Activated naive CD8-positive, alpha-beta T cell treated with anti-CD3 and anti-CD28 coated beads, Interleukin-2, amount 50 U/mL, for 16 hours (primary cell): Measurements from ENCODE around the gene DCST1.

Experiments used
- DNase-seq: peaks from one replicate; pipeline ENCODE4 v3.0.0-alpha.2; 2020; ENCODE audit warnings: low read depth, low spot score

Gene DCST1

DNA sequence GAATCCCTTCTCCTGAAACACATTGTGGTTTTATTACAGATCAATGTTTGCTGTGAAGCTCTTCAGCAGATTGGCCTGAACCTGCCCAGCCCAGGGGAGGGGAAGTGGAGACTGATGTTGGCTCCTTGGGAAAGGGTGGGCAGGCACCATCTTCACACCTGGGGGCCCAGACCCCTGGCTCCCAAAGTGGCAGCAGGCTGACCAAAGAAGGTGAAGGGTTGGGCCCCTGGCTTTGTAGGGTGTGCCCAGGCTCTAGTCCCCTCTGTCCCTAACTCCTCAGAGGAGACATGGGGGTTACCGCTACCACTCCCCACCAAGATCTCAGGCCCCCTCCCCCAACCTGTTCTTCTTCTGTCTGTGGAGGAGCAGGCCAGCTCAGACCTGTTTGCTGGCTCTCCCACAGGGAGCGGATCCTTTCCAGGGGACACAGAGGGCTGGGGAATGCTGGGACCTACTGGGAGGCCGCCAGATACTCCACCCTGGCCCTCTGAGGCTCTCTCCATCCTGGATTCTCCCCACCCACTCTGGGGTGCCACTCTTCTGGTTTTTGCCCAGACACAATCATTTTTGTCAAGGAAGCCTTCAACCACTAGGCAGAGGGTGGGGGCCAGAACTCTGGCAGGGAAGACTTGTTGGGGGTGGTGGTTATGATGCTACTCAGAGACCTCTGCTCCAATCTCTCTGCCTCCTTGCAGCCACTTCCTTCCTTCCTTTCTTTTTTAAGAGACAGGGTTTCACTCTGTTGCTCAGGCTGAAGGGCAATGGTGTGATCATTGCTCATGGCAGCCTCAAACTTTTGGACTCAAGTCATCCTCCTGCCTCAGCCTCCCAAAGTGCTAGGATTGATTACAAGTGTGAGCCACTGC is 40.0 kb downstream of the DCST1 start:
- DNase-seq, result no peak

DNA sequence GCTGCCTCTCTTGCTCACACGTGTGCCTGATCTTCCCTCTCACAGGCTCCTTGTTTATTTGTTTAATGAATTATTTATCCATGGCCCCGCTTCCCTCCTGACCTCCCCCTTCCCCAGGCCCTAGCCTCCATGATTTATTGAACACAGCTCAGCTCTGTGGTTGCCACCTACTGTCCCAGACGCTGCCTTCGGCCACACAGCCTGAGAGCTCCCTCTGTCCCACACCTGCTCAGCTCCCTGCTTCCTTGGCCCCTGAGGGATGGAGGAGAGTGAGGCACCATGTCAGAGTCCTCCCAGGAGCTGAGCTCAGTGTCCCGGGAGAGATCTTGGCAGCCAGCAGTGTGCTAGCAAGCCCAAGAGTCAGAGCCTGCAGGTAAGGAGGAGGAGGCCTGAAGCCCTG is 41.9 kb downstream of the DCST1 start:
- no peak for DNase-seq

- no peak for DNase-seq
Observed at GRCh38 chr1:155076371-155076770, 42.7 kb downstream of the DCST1 start.

DNA sequence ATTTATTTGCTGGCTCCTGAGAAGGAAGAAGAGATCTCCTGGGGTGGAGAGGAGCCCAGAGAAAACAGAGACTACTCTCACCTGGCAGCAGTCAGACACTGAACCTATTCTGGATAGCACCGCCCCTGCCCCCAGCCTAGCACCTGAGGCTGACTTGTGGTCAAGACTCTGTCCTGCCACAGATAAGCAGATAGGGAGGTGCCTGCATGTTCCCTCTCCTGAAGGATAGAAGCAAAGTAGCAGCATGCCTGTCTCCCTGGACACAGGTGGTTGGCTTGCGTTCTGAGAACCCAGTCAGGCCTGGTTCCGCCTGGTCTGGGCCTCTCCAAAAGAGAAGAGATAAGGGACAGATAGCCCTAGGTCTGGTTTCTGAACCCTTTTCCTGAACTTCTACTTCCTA is 43.7 kb downstream of the DCST1 start:
- no peak for DNase-seq

DNA sequence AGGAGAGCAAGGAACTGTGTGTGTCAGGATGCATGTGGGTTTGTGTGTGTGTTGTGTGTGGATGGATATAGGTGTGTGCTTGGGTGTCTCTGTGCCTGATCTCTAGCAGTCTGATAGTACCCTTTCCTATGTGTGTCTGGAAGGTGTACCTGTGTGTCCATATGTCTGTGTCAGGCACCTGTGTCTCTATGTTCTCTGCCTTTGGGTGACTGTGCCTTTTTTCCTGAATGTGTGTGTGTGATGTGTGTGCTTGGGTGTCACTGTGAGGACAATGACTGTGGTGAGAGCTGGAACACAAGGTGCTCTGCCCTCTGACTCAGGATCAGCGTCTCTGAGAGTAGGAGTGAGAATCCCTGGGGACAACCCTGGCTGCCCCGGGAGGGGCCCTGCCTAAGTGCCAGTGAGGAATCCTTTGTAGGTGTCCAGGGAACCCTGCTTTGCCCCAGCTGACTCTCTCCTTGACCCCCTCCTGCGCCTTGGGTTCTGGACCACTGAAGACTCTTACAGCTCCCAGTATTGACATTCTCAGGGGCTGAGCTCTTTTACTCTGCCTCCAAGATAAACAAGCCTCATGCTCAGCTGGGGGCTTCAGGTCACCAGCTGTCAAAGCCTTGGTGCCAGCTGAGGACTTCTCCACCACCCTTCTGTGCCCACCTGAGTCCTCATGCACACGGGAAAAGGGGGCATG is 44.3 kb downstream of the DCST1 start:
- DNase-seq, result no peak

- DNase-seq, result no peak
Observed at GRCh38 chr1:155078469-155079209, 45.0 kb downstream of the DCST1 start, which contains the start of gene EFNA3. EFNA3 (plus strand) TSS chr1:155078837; CDS start chr1:155078942, 105 bp downstream.

- DNase-seq, result no peak
Observed at GRCh38 chr1:155079210-155079486, 45.5 kb downstream of the DCST1 start.

- DNase-seq, result no peak
Observed at GRCh38 chr1:155079487-155080311, 46.1 kb downstream of the DCST1 start.

GRCh38 chr1:155080312-155081228 is 46.9 kb downstream of the DCST1 start:
- DNase-seq, result no peak

DNA sequence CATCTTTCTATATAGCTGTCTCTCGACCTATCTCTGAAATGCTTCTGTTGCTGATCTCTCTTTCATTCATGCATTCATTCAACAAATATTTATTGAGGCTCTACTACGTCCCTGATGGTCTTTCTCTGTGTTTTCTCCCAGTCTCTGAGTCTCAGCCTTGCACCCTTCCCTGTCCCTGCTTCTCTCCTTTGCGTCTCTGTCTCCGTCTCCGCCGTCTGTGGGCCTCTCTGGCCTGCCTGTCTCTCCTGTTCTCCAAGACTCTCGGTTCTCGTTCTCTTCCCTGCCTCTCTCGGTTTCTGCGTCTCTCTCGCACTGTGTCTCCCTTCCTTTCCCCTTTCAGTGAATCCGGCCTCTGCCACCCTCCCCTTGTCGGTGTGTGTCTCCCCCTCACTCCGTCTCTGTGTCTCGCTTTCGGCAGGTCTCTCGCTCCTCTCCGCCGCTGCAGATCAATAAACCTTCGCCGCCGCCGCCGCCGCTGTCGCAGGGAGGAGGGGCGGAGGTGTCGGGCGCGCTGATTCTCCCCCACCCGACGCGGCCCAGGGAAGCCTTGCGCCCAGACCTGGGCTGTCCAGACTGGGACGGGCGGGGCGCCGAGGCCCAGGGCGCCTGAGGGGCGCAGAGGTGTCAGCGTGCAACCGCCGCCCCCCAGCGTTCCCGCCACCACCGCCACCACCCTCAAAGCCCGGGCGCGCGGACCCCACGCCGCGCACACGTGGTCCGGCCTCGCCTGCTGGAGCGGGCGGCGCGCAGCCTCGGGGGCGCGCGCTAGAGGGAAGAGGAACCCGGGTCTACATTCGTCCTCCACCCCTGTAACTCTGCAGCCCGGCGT is 48.1 kb downstream of the DCST1 start:
- DNase-seq, result no peak

- no peak for DNase-seq
Observed at GRCh38 chr1:155082301-155083051, 48.9 kb downstream of the DCST1 start.

GRCh38 chr1:155083052-155083541 is 49.5 kb downstream of the DCST1 start:
- no peak for DNase-seq

DNA sequence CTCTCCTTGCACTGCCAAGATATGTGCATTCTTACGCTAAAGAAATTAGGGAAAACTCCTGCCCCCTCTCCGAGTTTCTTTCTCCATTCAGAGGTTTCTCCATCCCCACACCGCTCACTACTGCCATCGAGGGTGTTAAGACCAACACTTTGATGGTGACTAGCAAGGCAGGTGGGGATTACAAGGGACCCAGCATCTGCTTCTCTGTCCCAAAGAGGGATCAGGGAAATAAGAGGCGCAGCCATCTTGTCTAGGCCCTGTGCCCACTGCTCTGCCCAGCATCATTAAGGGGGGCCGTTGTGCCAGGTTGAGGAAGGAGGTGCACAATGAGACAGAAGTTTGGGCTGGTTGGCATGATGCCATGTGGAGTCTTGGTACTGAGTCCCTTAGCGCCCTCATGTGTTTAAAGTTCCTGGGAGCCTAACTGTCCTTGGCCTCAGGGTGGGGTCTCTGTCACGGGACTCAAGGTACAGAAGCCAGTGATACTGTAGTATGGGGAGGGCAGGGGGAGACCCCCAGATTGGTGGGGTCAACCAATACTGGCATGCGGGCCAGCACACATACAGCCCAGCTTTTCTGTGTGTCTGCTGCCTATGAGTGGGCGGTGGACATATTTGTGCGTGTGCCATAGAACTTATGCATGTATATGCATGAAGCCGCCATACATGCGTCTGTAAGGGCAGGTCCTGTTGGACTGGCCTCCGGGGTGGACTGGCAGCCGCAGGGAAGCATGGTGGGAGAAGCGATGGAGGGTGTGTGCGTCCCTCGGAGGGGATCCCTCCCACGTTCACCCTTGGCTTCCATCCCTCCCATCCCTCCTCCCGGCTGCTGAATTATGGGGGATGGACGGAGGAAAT is 50.5 kb downstream of the DCST1 start:
- DNase-seq, result no peak

GRCh38 chr1:155084722-155085503 is 51.3 kb downstream of the DCST1 start:
- DNase-seq, result peak; percentile 79

GRCh38 chr1:155085504-155086127 is 52.0 kb downstream of the DCST1 start:
- peak; percentile 53 for DNase-seq

GRCh38 chr1:155086128-155086741 is 52.6 kb downstream of the DCST1 start:
- DNase-seq, result peak; percentile 59
